Hair follicular keratinocyte (primary cell): Measurements from ENCODE around the gene IL17B. TPM values are rescaled to one million over a fixed set of nuclear protein-coding genes. Genes with fewer than 3 reads are reported as not detected.

Experiments used
- total RNA-seq: library from RNA; depleted of rRNA; stranded (reverse); fragments of >200 nt; gene quantifications from 2 replicates; pipeline ENCODE4 v1.2.3, GENCODE V29; 2015

Gene IL17B
- total RNA-seq: not detected in 2 replicates

GRCh38 chr5:149379177-149379761 lies at the start of gene IL17B:
TSS of gene IL17B (minus strand) at chr5:149379292. CDS start at chr5:149379225, 67 bp downstream.

GRCh38 chr5:149357370-149358293 lies 21.5 kb downstream of the IL17B start, which contains the start of gene PCYOX1L:
TSS of gene PCYOX1L (plus strand) at chr5:149358046. CDS start at chr5:149358069, 23 bp downstream.

GRCh38 chr5:149345147-149345891 lies 33.8 kb downstream of the IL17B start, which contains the start of gene GRPEL2:
TSS of gene GRPEL2 (plus strand) at chr5:149345499. CDS start at chr5:149345540, 41 bp downstream.

Other genes with a start within 250 kb of the IL17B start
- gene ABLIM3, start 237.8 kb downstream of the IL17B start, total RNA-seq: 5.5 and 7.2 TPM in 2 replicates
- gene AFAP1L1, start 107.4 kb downstream of the IL17B start, total RNA-seq: 10.5 and 14.4 TPM in 2 replicates
- 20.2 and 24.6 TPM in 2 replicates for gene GRPEL2, start 33.8 kb downstream of the IL17B start, total RNA-seq
- 10.1 and 12.4 TPM in 2 replicates for gene PCYOX1L, start 21.2 kb downstream of the IL17B start, total RNA-seq
- 265 and 339 TPM in 2 replicates for gene CSNK1A1, start 172.1 kb upstream of the IL17B start, total RNA-seq
- gene ARHGEF37, start 202.2 kb upstream of the IL17B start, total RNA-seq: 3.3 and 4.7 TPM in 2 replicates